ENCODE results near the gene ARF3.
"Not testable (repeated sequence)": the region's sequence is repeated elsewhere in the genome, so short reads cannot be mapped to it uniquely, and the experiment has no call there.

ARF3 gene

DNA sequence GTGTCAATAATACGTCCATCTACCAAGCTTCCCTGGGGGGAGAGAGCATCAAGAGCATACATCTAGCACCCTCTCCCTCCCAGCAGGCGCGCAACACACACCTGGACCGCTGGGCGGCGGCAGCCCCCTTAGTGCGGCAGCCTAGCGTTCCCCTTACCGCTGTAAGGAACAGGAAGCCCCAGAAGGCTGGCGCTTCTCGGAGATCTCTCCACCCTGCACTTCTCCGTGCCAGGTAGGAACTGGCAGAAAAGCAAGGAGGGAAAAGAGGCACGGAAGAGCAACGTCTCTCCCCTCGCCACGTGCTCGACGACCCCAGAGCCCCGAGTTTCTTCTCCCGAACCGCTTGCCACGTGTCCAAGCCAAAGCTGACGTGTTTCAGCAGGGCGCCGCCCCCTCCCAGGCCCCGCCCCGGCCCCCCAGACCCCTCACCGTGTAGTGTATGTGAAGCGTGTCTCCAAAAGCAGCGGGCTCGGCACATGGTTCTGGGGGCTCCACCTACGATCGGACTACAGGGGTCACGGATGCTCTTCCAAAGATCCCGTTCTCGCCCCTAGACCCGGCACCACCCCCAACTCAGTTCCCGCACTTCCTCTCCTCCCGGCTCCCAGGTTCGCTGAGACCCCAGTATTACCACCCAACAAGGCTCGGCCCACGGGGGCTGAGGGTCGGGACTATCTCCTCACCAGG, 32.5 kb downstream of the ARF3 start:
- peak; percentile 29 for DNase-seq

DNA sequence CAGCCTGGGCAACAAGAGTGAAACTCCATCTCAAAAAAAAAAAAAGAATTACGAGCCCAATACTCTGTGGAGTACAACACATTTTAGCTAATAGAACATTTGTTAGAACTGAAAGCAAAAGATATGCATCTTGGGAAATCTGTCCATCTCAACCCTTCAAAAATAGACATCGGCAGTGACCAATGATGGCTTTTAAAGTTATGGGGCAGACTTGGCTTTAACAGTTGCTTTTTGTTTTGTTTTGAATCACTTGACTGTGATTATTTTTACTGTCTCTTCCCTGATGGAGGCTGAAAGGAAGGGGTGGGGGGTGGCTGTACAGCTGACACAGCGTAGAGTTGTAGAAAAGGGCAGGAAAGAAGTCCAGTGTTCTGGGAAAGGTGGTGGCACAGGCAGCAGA, 34.2 kb downstream of the ARF3 start:
- no peak for DNase-seq

DNA sequence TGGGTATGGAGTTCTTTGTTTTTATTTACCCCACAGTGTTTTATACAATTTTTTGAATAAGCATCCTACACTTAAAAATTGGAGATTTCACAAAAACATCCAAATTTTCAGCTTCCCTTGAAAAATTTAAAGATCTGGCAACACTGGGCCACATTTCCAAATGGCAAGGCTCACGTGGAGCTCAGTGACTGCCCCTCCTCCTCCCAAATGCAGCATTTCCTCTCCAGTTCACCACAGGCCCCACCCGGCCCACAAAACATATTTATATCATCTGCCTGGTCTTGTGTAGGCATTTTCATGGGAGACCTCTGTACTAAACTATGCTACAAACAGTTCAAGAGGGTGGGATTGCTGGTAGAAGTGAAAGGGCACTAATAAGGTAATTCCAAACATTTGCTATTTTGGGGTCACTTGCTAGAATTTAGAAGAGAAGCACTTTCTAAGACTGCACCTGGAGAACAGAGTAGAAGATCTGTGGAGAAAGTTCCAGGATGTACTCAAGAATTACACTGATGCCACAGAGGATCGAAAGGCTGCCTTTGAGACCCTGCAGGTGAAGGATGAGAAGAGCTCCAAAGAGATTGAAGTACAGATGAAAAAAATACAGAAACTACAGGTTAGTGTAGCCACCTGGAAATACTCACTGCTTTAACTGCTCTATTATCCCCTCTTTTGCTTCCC, 39.3 kb downstream of the ARF3 start:
- DNase-seq = no peak

DNA sequence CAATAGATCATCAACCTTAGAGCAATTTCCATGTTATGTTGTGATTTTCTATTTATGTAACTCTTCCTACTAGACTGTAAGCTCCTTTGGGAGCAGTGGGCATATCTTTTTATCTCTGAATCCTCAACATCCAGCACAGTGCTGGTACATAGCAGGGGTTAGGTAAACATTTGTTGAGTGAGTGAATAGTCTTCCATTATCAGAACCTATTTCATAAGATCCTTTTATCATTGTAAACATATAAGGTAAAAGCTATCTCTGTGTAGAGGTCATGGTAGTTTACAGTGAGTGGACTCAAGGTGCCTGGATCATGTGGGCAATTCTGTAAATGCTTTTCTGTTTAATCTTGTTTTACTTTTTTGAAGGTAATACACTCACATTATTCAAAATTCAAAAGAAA, 47.1 kb downstream of the ARF3 start:
- DNase-seq = no peak

DNA sequence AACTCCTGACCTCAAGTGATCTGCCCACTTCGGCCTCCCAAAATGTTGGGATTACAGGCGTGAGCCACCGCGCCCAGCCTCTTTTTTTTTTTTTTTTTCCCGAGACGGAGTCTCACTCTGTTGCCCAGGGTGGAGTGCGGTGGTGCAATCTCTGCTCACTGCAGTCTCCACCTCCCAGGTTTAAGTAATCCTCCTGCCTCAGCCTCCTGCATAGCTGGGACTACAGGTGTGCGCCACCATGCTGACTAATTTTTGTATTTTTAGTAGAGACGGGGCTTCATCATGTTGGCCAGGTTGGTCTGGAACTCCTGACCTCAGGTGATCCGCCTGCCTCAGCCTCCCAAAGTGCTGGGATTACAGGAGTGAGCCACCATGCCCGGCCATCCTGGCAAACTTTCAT, 47.6 kb downstream of the ARF3 start:
- not testable (repeated sequence) for DNase-seq

DNA sequence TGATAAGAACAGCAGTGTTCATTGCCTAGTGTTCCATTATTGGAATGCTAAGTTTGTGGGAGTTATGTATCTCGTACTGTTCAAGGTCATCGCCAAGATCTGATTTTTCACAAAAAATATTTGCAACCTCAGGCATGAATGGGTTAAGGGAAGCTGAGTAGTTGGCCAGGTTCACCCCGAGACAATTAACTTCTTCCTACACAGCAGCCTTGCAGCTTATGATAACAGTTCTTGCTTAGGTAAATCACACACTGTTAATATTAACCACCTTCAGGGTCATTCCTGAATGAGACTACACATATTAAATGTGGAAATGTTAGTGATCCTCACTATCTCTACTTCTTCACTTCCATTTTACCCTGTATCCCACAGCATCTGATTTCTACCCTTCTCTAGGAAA, 50.0 kb downstream of the ARF3 start:
- DNase-seq = no peak

DNA sequence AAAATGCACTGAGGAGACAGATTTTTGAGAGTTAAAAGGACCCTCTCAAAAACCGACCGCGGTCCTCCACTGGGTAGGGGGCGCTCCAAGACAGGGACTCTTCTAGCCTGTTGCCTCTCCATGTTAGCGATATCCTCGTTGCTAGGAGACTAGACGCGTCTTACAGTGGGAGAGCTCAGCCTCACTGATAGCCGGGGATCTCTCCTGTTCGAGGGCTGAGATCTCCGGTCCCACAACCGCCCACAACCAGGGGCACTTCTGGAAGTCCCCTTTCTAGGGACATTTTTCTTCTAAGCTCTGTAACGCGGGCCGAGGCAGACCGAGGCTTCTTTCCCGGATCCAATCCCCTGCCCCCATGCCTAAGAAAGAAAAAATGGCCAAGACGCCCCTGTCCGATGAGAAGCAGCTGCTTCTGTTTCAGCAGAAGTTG, 53.3 kb downstream of the ARF3 start:
- DNase-seq = peak; percentile 68

DNA sequence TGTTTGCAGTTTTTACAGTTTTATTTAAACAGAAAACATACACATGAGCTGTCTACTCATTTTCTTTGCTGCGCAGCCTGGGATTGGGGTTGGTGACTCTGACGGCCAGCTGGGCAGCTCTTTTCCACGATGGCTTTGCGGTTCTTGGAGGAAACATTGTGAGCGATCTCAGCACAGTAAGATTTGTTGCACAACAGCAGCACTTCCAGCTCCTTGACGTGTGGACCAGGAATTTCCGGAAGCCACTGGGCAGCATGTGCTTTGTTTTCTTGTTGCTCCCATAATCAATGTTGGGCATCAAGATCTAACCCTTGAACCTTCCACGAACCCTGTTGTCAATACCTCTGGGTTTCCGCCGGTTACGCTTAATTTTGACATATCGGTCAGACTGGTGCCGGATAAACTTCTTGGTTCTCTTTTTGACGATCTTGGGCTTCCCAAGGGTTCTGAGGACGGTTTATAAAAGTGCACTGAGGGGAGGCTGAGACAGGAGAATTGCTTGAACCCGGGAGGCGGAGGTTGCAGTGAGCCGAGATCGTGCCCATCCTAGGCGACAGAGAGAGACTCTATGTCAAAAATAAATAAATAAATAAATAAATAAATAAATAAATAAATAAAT, 53.8 kb downstream of the ARF3 start:
- no peak for DNase-seq

DNA sequence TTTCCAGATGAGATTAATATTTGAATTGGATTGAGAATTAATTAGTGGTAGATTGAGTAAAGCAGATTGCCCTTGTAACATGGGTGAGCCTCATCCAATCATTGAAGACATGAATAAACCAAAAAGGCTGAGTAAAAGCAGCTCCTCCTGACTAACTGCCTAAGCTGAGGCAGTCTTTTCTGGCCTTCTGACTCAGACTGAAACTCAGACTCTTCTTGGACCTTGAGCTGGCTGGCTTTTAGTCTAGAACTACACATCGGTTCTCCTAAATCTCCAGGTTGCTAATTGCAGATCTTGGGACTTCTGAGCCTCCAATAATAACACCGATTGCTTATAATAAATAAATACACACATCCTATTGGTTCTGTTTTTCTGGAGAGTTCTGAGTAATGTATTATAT, 56.0 kb downstream of the ARF3 start:
- no peak for DNase-seq

DNA sequence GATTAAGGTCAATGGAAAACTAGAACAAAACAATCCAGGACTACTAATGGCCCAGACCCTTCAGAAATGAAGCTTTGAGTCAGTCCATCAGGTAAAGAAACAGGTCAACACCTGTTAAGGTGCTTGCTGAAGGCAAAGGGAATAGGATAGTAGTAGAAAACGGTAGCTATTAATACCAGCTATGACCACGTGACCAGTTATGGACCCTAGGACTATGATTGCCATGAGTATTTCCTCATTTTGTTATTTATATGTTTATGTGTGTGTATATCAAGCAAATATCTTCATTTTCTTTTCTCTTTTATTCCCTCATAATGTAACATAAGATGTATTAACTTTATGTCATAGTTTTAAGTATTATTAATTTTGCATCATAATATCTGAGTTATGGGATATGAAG, 57.6 kb downstream of the ARF3 start:
- DNase-seq = no peak

DNA sequence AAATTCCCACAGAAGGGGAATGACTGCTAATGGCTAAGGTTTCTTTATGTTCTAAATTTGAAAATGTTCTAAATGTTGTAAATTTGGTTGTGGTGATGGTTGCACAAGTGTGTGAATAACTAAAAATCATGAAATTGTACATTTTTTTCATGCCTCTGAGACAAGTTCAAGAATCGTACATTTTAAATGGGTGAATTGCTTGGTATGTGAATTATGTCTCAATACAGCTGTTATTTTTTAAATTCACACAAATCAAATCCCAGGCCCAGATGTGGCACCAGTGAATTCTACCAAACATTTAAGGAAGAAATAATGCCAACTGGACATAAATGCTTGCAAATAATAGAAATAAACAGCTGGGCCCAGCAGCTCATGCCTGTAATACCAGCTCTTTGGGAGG, 63.0 kb downstream of the ARF3 start:
- no peak for DNase-seq

DNA sequence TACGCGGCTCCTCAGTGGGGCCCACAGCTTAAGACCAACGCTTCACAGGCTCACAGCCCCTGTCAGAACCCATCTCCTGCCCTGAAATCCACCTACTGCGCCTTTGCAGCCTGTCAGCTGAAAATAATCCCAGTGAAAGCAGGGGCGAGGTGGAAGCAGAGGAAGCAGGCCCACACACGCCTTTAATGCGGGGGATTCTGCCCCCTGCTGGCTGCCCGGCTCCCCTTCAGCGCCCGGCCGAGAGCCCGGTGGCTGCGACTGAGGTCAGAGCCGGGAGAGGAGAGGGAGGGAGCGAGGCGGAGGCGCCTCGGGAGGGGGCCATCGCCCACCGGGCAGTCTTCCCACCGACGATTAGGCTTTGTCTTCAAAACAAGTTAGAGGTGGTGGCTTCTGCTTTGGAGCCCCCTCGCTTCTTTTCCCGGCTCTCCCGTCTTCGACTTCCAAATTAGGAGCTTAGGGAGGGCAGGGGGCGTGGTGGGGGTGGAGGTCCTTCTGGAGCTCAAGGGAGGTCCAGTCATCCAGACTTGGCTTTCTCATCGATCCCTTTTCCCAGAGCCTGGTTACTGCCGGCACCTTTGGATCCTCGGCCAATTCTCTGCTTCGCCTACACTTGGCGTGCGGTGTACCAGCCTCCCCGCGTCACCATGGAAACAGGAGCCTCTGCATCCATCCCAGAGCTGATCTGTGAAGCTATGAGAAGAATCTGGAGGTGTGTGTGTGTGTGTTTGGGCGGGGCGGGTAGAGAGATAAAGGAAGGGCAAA, 66.4 kb downstream of the ARF3 start:
- DNase-seq = peak; percentile 38

DNA sequence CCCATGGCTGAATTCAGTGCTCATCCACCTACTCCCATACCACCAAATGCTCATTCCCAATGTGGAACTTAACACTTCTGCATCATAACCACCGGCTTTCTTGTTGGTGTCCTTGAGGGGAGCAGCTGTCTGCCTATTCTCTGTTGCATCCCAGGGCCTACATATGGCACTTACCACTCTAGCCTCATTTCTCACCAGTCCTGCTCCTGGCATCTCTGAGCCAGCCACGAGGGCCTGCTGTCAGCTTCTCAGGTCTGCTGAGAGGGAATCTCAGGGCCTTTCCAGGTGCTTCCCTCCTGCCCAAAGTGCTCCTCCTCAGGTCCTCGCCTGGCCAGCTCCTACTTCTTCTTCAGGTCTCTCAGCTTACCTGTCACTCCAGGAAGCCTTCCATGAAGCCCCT, 67.6 kb downstream of the ARF3 start:
- DNase-seq = no peak
